ENCODE results near the gene FAF1.

The FAF1 gene

GRCh38 chr1:50611675-50612074 is 348.4 kb downstream of the FAF1 start:
- DNase-seq: no peak

- DNase-seq: no peak
These were observed 349.5 kb downstream of the FAF1 start for GRCh38 chr1:50610563-50610962.

GRCh38 chr1:50609508-50609907 is 350.6 kb downstream of the FAF1 start:
- no peak for DNase-seq

GRCh38 chr1:50605186-50605875 is 354.7 kb downstream of the FAF1 start:
- DNase-seq: no peak

- DNase-seq: no peak
These were observed 355.5 kb downstream of the FAF1 start for GRCh38 chr1:50604580-50604979.

GRCh38 chr1:50603274-50604271 is 356.5 kb downstream of the FAF1 start:
- DNase-seq: no peak

- no peak for DNase-seq
These were observed 360.5 kb downstream of the FAF1 start for GRCh38 chr1:50599546-50599945.

GRCh38 chr1:50595874-50596273 is 364.2 kb downstream of the FAF1 start:
- DNase-seq: no peak

- DNase-seq: no peak
These were observed 366.6 kb downstream of the FAF1 start for GRCh38 chr1:50593515-50593914.

- no peak for DNase-seq
These were observed 368.5 kb downstream of the FAF1 start for GRCh38 chr1:50591598-50591997.

- no peak for DNase-seq
These were observed 377.7 kb downstream of the FAF1 start for GRCh38 chr1:50582346-50582745.

- DNase-seq: no peak
These were observed 390.0 kb downstream of the FAF1 start for GRCh38 chr1:50570066-50570468.

- no peak for DNase-seq
These were observed 391.3 kb downstream of the FAF1 start for GRCh38 chr1:50568782-50569181.

- DNase-seq: no peak
These were observed 393.7 kb downstream of the FAF1 start for GRCh38 chr1:50566405-50566804.

- no peak for DNase-seq
These were observed 395.6 kb downstream of the FAF1 start for GRCh38 chr1:50564417-50564816.

GRCh38 chr1:50562106-50562505 is 398.0 kb downstream of the FAF1 start:
- DNase-seq: no peak

- no peak for DNase-seq
These were observed 400.6 kb downstream of the FAF1 start for GRCh38 chr1:50559421-50559820.

- no peak for DNase-seq
These were observed 406.1 kb downstream of the FAF1 start for GRCh38 chr1:50553921-50554320.

GRCh38 chr1:50548243-50548642 is 411.8 kb downstream of the FAF1 start:
- DNase-seq: no peak

- DNase-seq: no peak
These were observed 417.7 kb downstream of the FAF1 start for GRCh38 chr1:50542362-50542761.

GRCh38 chr1:50538476-50538875 is 421.6 kb downstream of the FAF1 start:
- no peak for DNase-seq

GRCh38 chr1:50531601-50532000 is 428.5 kb downstream of the FAF1 start:
- DNase-seq: no peak

GRCh38 chr1:50531027-50531426 is 429.0 kb downstream of the FAF1 start:
- DNase-seq: no peak

- no peak for DNase-seq
These were observed 430.6 kb downstream of the FAF1 start for GRCh38 chr1:50529510-50529909.

All from activated CD8-positive, alpha-beta memory T cell treated with anti-CD3 and anti-CD28 coated beads, Interleukin-2, amount 50 U/mL, for 48 hours (primary cell).